Endodermal cell (in vitro differentiated cells): ENCODE measurements around the gene MACROD2. TPM values are rescaled to one million over a fixed set of nuclear protein-coding genes. Genes with fewer than 3 reads are reported as not detected.

Experiments
- DNase-seq: peaks from one replicate; pipeline ENCODE4 v3.0.0-alpha.2; 2017
- H3K27ac ChIP-seq: 2 replicates; pipeline ENCODE4 v1.5.1; 2013; ENCODE audit warnings: mild to moderate bottlenecking, low read depth, low read length, moderate library complexity
- H3K27me3 ChIP-seq: 2 replicates; pipeline ENCODE4 v1.6.1; 2013; ENCODE audit warnings: mild to moderate bottlenecking, low read length, moderate library complexity; ENCODE audit not compliant: insufficient read depth, control insufficient read depth, poor library complexity, severe bottlenecking
- H3K36me3 ChIP-seq: 2 replicates; pipeline ENCODE4 v1.7.0; 2013; ENCODE audit warnings: mild to moderate bottlenecking, low read length, moderate library complexity; ENCODE audit not compliant: control insufficient read depth, insufficient read depth
- H3K4me1 ChIP-seq: one replicate; pipeline ENCODE4 v1.7.0; 2013; ENCODE audit warnings: low read length; ENCODE audit not compliant: control insufficient read depth, insufficient read depth
- H3K4me3 ChIP-seq: 2 replicates; pipeline ENCODE4 v1.5.1; 2013; ENCODE audit warnings: mild to moderate bottlenecking, low read length, moderate library complexity
- H3K9ac ChIP-seq: 2 replicates; pipeline ENCODE4 v1.6.1; 2013; ENCODE audit warnings: mild to moderate bottlenecking, low read length, moderate library complexity; ENCODE audit not compliant: poor library complexity, severe bottlenecking; ENCODE audit errors: extremely low read depth
- H3K9me3 ChIP-seq: 2 replicates; pipeline ENCODE4 v1.6.1; 2013; ENCODE audit warnings: mild to moderate bottlenecking, low read length, moderate library complexity; ENCODE audit not compliant: control insufficient read depth
- H3K27ac Mint-ChIP-seq: 2 replicates; pipeline ENCODE4 v1.8.0; 2020; ENCODE audit warnings: mixed read lengths
- H3K27me3 Mint-ChIP-seq: 2 replicates; pipeline ENCODE4 v1.8.0; 2021; ENCODE audit warnings: mild to moderate bottlenecking, mixed read lengths; ENCODE audit not compliant: insufficient read depth
- H3K36me3 Mint-ChIP-seq: 2 replicates; pipeline ENCODE4 v1.8.0; 2020; ENCODE audit warnings: low read depth, mixed read lengths
- H3K4me1 Mint-ChIP-seq: 2 replicates; pipeline ENCODE4 v1.8.0; 2020; ENCODE audit warnings: mixed read lengths
- H3K4me3 Mint-ChIP-seq: 2 replicates; pipeline ENCODE4 v1.8.0; 2020; ENCODE audit warnings: mild to moderate bottlenecking, moderate library complexity, mixed read lengths
- H3K9me3 Mint-ChIP-seq: 2 replicates; pipeline ENCODE4 v1.8.0; 2020; ENCODE audit warnings: mild to moderate bottlenecking, mixed read lengths
- WGBS, 2 experiments: methylation state at CpG; one replicate each; pipeline versions ENCODE4 v1.1.5 to v1.1.7; 2013; ENCODE audit warnings: missing lambda C conversion rate in 2 of 2, mixed read lengths in 1 of 2; ENCODE audit not compliant: insufficient coverage in 1 of 2, insufficient read length in 1 of 2; 5-methylcytosine and 5-hydroxymethylcytosine counted together
- total RNA-seq, 2 donors: library from RNA; stranded (reverse); fragmentation: NEBNext Ultra II Directional in 1 of 2; extraction: Animal tissue kit (Norgen Biotek cat#: 25700) in 1 of 2; gene quantifications; 2 replicates in 1 of 2; 3 replicates in 1 of 2; pipeline ENCODE4 v1.2.1, GENCODE V29; 2021
- TF ChIP-seq, protein P1 (sequence below): fragments of 200-600 bp; sonication (generic); conservative IDR thresholded peaks from 2 replicates; pipeline ENCODE4 v1.5.0; 2021; ENCODE audit warnings: antibody characterized with exemption, mild to moderate bottlenecking

The MACROD2 gene
- total RNA-seq, 2 donors from 2014 or later: 2.3 to 4.8 TPM

DNA sequence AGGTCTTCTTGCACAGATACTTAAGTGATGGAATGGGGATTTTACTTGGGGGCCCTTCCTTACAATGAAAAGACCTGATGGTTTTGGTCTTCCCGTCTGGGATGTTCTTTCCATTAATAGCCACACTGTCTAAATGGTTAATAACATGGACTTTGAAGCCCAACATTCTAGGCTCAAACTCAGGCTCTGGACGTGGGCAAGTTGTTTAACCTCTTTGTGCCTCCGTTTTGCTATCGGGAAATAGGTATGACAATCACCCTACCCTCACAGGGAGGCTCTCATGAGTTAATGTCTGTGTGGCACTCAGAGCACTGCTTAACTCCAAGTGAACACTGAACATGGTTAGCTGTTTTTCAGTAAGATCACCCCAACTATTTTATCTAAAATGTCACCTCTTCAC, 702.8 kb downstream of the MACROD2 start:
- TF ChIP-seq, protein P1, sequence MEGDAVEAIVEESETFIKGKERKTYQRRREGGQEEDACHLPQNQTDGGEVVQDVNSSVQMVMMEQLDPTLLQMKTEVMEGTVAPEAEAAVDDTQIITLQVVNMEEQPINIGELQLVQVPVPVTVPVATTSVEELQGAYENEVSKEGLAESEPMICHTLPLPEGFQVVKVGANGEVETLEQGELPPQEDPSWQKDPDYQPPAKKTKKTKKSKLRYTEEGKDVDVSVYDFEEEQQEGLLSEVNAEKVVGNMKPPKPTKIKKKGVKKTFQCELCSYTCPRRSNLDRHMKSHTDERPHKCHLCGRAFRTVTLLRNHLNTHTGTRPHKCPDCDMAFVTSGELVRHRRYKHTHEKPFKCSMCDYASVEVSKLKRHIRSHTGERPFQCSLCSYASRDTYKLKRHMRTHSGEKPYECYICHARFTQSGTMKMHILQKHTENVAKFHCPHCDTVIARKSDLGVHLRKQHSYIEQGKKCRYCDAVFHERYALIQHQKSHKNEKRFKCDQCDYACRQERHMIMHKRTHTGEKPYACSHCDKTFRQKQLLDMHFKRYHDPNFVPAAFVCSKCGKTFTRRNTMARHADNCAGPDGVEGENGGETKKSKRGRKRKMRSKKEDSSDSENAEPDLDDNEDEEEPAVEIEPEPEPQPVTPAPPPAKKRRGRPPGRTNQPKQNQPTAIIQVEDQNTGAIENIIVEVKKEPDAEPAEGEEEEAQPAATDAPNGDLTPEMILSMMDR: no peak
- no peak overlapping the region for H3K4me3 Mint-ChIP-seq
- 89 to 95% methylated on average over 3 to 4 of the region's 4 CpGs for WGBS, 2 experiments
- Histone ChIP-seq H3K9ac (no peak overlapping the region), H3K9me3 (no peaks in the 10 kb centered on the region), H3K27me3 (peaks cover 8% of the 10 kb centered on the region), H3K36me3 (no peaks in the 10 kb centered on the region), H3K27ac (no peak overlapping the region), H3K4me3 (no peak overlapping the region), H3K4me1 (peaks cover 2% of the 10 kb centered on the region)
- no peak overlapping the region for H3K27ac Mint-ChIP-seq
- H3K9me3 Mint-ChIP-seq: no peaks in the 10 kb centered on the region
- DNase-seq: no peak
- H3K4me1 Mint-ChIP-seq: peaks cover 6% of the 10 kb centered on the region
- no peaks in the 10 kb centered on the region for H3K36me3 Mint-ChIP-seq
- peaks cover 11% of the 10 kb centered on the region for H3K27me3 Mint-ChIP-seq

DNA sequence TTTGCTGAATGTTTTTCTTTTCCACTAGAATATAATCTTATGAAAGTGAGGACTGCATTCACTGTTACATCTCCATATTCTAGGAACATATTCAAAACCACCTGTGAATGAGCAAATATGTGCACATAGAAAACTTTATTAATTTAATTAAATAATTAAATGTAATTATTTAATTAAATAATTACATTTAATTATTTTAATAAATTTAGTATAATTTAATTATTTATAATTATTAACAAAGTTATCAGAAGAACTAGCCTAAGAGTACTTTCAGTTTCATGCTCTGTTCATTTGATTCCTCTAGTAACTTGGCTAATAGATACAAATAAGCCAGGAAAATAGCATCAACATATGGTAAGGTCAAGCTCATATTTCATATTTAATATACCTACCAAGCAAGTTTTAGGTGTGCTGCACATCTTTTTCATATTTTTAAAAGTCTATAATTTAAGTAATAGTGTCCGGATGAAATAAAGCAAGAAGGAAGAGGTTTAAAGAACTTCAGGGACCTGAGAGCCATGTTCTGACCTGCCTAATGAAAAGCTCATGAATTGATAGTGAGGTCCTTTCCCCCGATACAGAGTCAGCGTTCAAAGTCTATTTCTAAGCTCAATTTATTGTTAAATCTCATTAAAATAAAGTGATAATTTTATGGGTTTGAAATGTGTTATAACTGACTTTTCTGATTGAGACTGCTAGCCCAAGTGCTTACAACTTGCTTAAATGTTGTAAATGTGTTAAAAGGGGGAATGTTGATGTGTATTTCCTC, 703.5 kb downstream of the MACROD2 start:
- H3K4me3 Mint-ChIP-seq: no peak overlapping the region
- H3K27ac Mint-ChIP-seq: no peak overlapping the region
- peaks cover 11% of the 10 kb centered on the region for H3K27me3 Mint-ChIP-seq
- Histone ChIP-seq H3K27ac (no peak overlapping the region), H3K36me3 (no peaks in the 10 kb centered on the region), H3K27me3 (peaks cover 8% of the 10 kb centered on the region), H3K4me1 (no peaks in the 10 kb centered on the region), H3K9me3 (no peaks in the 10 kb centered on the region), H3K4me3 (no peak overlapping the region), H3K9ac (no peak overlapping the region)
- no peaks in the 10 kb centered on the region for H3K36me3 Mint-ChIP-seq
- TF ChIP-seq, protein P1: no peak
- H3K9me3 Mint-ChIP-seq: no peaks in the 10 kb centered on the region
- 90% methylated on average over 3 of the region's 3 CpGs; no CpG with 5 or more reads in 1 of the 2 experiments for WGBS, 2 experiments
- DNase-seq: no peak
- no peaks in the 10 kb centered on the region for H3K4me1 Mint-ChIP-seq

- no peaks in the 10 kb centered on the region for H3K36me3 ChIP-seq
- peaks cover under 1% of the 10 kb centered on the region for H3K27me3 ChIP-seq
- no peak for DNase-seq
- H3K4me1 ChIP-seq: peaks cover 8% of the 10 kb centered on the region
- Mint-ChIP-seq H3K4me3 (no peak overlapping the region), H3K36me3 (no peaks in the 10 kb centered on the region), H3K27me3 (peaks cover 2% of the 10 kb centered on the region), H3K9me3 (peaks cover 2% of the 10 kb centered on the region), H3K27ac (no peak overlapping the region), H3K4me1 (peaks cover 15% of the 10 kb centered on the region)
- no peaks in the 10 kb centered on the region for H3K9me3 ChIP-seq
- H3K27ac ChIP-seq: no peak overlapping the region
- H3K4me3 ChIP-seq: no peak overlapping the region
- no peak overlapping the region for H3K9ac ChIP-seq
- TF ChIP-seq, protein P1: no peak
Measured at GRCh38 chr20:14700639-14700960, 705.3 kb downstream of the MACROD2 start.
